HG03025 (cell line): ENCODE measurements around the gene NKAP.
"Not testable (repeated sequence)": the region's sequence is repeated elsewhere in the genome, so short reads cannot be mapped to it uniquely, and the experiment has no call there.

Source experiments
- ATAC-seq: cut with Tn5 transposase; IDR thresholded peaks from one replicate; pipeline ENCODE4 v1.9.1; 2021; ENCODE audit warnings: mild to moderate bottlenecking, moderate library complexity; ENCODE audit not compliant: unreplicated experiment, low FRiP score

The NKAP gene

DNA sequence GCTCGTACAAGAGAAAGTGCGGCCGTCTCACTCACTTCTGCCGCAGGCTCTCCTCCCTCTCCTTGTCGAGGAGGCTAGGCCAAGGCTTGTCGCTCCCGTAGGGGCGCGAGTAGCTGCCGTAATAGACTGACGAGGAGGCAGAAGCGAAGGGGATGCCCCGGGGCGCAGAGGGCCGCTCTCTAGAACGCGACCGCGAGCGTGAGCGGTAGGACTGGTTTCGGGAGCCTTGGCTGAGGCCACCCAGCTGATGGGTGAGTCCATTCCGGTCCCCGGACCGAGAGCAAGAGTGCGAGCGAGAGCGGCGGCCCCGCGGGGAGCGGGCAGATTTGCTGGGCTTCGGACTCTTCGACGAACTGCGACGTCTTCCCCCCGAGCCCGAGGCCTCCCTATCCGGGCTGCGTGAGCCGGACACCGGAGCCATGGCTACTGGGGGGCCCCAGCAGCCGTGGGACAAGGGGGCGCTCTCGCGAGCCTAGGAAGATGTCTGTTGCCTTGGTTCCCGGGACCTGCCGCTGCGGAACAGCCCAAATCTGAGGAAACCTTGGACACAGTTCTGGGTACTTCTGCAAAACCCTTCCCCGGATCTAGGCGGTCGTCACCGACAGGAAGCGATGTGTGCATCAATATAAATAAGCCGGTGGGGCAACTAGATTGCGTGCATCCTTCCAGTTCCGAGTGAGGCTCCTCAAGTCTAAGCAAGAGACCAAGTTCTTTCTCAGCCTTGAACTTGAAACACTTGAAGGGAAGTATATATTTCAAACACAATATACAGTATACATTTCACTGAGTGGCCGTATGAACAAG, at the start of gene NKAP:
NKAP (minus strand) TSS at position 567 of the 804 bp plus-strand sequence; CDS start at position 421, 146 bp downstream.
- ATAC-seq = peak; percentile 70

- no peak for ATAC-seq
These were observed 47.6 kb upstream of the NKAP start for GRCh38 chrX:119991005-119991787.

DNA sequence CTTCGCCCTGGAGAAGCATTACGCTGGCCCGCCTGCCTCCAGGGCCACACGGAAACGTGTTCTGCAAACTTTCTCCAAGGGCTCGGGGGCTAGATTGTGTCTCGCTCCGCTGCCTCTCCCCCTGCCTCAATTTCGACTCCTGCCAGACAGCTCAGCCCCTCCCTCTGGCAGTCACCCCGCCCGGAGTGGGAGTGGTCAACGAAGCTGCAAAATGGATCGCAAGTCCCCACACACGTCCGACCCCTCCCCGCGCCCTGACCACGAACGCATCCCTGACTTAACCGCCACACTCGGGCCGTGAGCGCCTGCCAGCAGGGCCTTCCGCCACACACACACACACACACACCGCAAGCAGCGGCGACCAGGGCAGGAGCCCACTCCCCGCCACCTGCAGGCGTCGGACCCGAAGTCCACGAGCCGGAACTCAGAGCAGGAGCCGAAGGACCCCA, 47.0 kb upstream of the NKAP start:
- ATAC-seq = no peak

DNA sequence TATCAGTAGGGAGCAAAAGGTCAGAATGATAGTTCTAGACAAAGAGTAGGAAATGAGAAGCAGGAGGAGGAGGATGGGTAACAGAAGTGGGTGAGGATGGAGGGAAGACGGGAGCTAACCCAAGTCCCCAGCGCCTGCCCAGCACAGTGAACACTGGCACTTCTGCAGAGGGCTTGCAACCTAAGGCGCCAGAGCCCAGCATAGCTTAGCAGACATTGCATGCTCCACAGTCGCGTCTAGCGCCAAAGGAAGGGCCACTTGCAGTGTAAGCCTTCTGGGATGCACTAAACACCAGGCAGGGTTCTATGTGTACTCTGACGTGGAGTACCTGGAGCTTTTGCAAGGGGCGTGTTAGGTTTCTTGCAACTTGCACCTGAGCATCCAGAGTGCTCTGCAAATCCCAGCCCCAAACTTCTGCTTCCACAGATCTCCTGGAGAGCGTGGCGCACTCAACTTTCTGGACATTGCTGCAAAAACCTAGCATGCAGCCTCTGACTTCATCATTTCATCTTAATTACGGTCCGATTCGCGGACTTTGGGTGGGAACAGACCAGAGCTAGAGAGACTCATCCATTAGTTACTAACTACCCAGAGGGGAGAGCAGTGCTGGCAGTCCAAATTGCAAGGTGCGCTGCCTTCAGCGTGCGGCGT, 46.5 kb upstream of the NKAP start:
- no peak for ATAC-seq

DNA sequence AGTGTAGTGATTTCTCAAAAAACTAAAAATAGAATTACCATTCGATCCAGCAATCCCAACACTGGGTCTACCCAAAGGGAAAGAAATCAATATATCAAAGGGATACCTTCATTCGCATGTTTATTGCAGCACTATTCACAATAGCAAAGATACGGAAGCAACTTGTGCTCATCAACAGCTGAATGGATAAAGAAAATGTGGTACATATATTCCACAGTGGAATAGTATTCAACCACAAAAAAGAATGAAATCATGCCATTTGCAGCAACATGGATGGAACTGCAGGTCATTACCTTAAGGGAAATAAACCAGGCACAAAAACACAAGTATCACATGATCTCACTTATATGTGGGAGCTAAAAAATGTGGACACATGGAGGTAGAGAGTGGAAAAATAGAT, 42.7 kb upstream of the NKAP start:
- no peak for ATAC-seq

GRCh38 chrX:119984652-119985051, 41.1 kb upstream of the NKAP start:
- no peak for ATAC-seq

GRCh38 chrX:119983494-119983893, 39.9 kb upstream of the NKAP start:
- ATAC-seq = no peak

GRCh38 chrX:119982145-119982544, 38.6 kb upstream of the NKAP start:
- no peak for ATAC-seq

- no peak for ATAC-seq
These were observed 37.9 kb upstream of the NKAP start for GRCh38 chrX:119981286-119982070.

- not testable (repeated sequence) for ATAC-seq
These were observed 33.6 kb upstream of the NKAP start for GRCh38 chrX:119977172-119977571.

DNA sequence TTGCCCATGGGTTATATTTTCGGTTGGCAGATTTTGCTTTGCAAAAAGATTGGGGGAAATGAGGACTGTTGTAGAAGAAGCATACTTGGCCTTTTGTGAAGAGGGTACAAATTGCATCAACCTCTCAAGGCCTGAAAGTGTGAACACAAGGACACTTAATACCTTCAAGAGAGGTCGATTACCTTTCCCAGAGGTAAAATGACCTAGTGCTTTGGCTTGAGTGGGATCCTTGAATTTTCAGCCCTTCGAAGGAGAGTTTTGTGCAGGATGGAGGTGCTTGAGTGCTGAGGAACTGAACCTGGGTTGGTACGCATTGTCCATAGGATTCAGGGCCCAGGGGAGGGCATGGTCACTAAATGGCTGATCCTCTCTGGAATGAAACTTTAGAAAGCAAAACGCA, 27.6 kb upstream of the NKAP start:
- no peak for ATAC-seq

DNA sequence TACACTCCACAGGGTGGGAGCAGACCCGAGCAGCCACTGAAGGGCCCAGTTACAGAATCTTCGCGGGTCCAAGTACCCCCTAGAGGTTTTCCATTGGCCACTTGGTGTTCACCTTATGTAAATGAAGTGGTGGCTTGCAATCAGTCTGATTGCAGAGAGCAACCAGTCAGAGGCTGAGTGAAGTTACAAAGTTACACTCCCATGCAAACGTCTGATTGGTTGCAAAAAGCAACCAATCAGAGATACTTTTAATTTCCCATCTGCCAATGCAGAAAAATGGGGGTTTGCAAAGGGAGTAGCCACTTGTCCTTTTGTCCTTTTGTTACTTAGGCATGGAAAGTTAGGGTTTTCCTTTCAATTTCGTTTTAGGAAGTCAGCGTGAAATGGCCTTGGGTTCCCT, 27.0 kb upstream of the NKAP start:
- ATAC-seq = no peak

- not testable (repeated sequence) for ATAC-seq
These were observed 23.3 kb upstream of the NKAP start for GRCh38 chrX:119966837-119967236.

- ATAC-seq = no peak
These were observed 17.1 kb upstream of the NKAP start for GRCh38 chrX:119960625-119961024.

- not testable (repeated sequence) for ATAC-seq
These were observed 12.4 kb upstream of the NKAP start for GRCh38 chrX:119955807-119956570.

DNA sequence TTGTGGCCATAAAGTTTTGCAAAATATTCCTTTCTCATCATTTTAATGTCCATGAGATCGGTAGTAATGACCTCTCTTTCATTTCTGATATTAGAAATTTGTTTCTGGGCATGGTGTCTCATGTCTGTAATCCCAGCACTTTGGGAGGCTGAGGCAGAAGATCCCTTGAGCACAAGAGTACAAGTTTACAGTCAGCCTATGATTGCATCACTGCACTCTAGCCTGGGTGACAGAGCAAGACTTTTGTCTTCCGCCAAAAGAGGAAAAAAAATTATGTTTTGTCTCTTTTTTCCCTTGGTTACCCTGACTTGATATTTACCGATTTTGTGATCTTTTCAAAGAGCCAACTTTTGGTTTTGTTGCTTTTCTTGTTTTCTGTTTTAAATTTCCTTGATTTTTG, 10.8 kb upstream of the NKAP start:
- ATAC-seq = no peak

GRCh38 chrX:119948381-119948780, 4.8 kb upstream of the NKAP start:
- ATAC-seq = no peak

DNA sequence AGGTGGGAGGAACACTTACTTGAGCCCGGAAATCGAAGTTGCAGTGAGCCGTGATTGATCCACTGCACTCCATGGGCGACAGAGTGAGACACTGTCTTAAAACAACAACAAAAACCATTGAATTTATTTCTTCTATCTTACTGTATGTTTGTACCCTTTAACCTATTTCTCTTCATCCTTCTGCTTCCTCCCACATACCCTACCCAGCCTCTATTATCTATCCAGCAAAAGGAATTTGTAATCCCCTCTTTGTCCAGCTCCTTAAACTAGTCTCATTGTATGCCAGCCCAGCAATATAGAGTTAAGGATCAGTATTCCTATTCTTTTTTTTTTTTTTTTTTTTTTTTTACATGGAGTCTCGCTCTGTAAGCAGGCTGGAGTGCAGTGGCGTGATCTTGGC, 1.9 kb upstream of the NKAP start:
- no peak for ATAC-seq

DNA sequence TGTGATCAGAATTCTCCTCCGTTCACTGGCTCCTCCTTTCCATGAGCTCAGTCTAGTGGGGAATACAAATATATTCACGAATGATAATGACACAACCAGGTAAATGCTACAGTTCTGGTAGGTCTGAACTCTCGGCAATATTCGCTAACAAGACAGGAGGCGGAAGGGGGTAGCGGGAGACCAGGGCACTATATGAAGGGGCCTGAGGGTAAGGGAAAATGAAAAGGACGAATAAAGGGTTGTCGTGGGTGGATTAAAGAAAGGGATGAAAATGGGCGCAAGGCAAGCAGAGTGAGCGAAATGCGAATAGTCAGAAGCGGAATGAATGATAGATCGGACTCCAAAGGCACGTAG, 743 bp downstream of the NKAP start:
- ATAC-seq = no peak
